H4 (cell line): Measurements from ENCODE around the gene GABARAP. TPM values are rescaled to one million over a fixed set of nuclear protein-coding genes. Genes with fewer than 3 reads are reported as not detected.
A peak's percentile ranks its signal among the peaks of the same experiment; 100 is the strongest.

Experiments
- DNase-seq: peaks from one replicate; pipeline ENCODE4 v3.0.0-alpha.2; 2015; ENCODE audit warnings: low spot score
- total RNA-seq: library from RNA; depleted of rRNA; stranded (reverse); fragments of >200 nt; shearing (Covaris generic); gene quantifications from 2 replicates; pipeline ENCODE4 v1.2.3, GENCODE V29; 2014; rRNA removed

The GABARAP gene
- 396 and 471 TPM in 2 replicates for total RNA-seq

DNA sequence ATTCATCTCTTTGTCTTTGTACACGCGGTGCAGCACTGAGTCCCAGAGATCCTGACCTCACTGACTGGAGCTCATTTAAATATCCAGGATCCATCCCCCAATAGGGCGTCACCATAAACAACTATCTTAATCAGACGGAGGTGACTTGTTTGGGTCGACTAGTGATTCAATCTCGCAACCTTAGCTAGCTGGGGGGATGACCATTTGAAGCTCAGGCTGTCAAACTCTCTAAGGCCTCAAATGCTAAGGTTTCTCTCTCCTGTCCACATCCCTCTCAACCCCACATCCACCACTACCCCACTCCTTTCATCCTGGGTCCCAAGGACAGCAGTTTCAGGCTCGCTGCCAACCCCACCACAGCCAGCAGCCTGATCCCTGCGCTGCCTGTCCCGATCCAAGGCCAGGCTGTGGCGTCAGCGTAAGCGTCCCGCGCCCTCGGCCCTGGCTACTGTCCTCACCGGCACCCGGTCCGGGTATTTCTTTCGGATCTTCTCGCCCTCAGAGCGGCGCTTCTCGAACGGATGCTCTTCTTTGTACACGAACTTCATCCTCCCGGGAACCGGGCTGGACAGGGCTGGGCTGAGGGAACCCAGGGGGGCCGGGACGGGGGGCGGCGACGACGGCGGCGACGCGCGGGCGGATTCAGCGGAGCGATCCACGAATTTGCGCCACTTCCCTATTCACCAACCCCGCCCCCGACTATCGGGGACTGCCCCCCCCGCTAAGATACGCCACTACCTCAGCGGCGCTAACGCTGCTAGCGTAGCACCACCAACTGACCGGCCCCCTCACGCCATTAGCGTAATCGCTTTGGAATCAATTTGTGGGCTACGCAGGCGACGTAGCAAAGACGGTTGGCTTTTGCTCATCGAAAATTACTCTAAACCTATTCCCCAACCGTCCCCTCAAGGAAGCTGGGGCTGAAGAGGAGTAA, at the start of gene GABARAP:
Gene GABARAP, minus strand, starts transcription at position 667 of the 934 bp plus-strand sequence. Its CDS starts 119 bp downstream, at position 548.
- DNase-seq: peak; percentile 82

DNA sequence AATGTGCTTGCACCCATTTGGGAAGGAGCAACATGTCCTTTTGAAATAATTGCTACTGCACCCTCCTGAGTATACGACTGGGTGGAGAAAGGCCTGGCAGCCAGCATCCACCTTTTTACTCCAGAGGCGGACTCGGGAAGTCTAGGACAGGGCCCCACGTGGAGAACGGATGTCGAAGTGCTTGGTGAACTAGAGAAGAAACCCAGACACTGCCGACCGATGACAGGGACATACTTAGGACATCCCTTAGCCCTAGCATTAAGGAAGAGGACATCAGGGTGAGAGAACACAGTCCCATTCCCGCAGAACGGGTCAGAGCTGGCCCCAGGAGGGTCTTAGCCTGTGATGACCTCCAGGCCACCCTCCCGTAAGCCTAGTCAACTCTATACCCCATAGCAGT, 48.4 kb upstream of the GABARAP start:
- no peak for DNase-seq

DNA sequence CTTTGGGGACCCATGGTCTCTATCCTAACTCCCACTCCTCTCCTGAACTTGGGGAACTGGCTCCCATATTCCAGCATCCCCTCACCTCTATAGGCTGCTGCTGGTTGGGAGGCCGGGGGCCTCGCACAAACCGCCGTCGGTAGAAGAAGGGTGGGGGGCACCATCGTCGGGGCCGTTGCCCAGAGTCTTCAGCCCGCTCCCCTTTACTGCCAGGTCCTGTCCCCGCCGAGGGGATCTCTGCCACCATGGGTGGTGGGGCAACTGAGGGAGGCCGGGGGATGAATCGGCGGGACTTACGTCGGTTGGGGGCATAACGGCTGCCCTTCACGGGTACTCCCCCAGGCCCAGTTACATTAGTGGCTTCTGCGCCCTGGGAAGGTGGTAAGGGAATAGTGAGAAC, 47.9 kb upstream of the GABARAP start:
- DNase-seq: no peak

DNA sequence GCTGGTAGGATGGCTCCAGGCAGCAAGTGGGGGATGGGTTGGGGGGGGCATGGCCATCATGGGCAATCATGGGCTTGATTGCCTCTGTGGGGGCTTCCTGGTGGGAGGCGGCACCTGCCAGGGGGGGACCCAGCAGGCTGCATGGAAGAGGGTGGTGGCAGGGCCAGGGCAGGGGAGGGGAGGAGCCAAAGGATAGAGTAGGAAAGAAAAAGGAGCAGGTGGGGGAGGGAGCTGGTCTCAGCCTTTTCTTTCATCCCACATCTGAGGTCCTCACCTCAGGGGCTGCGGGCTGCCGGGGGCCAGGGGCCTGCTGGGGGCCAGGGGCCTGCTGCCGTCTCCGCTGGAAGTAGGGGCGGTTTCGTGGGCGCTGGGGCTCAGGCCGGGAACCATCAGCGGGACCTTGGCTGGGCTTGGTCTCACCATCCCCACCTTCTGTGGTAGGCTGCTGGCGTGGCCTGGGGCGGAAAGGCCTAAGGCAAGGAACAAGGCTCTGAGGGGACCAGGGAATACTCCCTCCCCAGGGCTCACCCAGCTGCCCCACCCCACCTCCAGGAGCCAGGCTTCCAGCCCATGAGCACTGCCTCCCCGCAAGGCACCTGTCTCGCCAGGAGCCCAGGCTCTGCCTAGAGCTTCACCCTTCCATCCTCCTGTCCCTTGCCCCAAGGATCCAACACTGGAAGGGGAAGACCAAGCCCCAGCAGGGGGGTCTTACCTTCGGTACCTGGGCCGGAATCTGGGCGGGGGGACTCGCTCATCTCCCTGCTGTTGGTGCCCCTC, 47.2 kb upstream of the GABARAP start:
- no peak for DNase-seq

DNA sequence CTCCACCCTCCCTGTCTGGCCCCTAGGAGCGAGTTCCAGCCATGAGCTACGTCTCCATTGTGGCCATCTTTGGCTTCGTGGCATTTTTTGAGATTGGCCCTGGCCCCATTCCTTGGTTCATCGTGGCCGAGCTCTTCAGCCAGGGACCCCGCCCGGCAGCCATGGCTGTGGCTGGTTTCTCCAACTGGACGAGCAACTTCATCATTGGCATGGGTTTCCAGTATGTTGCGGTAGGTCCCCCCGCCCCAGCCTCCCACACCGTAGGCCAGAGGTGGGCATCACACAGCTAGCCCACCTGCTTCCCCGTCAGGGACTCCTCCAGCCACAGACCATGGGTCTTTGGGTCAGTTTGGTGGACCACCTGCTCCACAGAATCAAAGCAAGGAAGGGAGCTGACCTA, 43.4 kb upstream of the GABARAP start:
- DNase-seq: no peak

DNA sequence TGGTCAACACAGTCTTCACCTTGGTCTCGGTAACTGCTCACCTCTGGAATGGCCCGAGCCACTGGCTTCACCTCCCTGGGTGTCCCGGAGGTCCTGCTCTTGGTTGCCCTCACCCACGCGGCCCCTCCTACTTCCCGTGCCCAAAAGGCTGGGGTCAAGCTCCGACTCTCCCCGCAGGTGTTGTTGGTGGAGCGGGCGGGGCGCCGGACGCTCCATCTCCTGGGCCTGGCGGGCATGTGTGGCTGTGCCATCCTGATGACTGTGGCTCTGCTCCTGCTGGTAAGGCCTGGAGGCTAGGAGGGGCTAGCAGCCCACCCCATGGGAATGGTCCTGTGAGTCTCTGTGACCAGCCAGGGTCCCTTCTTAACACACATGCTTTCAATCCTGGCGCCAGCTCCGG, 42.7 kb upstream of the GABARAP start:
- DNase-seq: no peak

DNA sequence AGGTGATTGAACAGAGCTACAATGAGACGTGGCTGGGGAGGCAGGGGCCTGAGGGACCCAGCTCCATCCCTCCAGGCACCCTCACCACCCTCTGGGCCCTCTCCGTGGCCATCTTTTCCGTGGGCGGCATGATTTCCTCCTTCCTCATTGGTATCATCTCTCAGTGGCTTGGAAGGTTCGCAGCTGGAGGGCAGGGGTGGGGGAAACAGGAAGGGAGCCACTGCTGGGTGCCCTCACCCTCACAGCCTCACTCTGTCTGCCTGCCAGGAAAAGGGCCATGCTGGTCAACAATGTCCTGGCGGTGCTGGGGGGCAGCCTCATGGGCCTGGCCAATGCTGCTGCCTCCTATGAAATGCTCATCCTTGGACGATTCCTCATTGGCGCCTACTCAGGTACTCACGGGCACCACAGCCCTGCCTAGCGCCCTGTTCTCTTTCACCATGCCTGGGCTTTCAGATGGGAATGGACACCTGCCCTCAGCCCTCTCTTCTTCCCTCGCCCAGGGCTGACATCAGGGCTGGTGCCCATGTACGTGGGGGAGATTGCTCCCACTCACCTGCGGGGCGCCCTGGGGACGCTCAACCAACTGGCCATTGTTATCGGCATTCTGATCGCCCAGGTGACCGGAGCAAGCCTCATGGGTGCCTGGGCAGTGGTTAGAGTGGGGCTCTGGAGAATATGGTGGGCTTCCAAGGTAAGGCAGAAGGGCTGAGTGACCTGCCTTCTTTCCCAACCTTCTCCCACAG, 41.4 kb upstream of the GABARAP start:
- DNase-seq: no peak

DNA sequence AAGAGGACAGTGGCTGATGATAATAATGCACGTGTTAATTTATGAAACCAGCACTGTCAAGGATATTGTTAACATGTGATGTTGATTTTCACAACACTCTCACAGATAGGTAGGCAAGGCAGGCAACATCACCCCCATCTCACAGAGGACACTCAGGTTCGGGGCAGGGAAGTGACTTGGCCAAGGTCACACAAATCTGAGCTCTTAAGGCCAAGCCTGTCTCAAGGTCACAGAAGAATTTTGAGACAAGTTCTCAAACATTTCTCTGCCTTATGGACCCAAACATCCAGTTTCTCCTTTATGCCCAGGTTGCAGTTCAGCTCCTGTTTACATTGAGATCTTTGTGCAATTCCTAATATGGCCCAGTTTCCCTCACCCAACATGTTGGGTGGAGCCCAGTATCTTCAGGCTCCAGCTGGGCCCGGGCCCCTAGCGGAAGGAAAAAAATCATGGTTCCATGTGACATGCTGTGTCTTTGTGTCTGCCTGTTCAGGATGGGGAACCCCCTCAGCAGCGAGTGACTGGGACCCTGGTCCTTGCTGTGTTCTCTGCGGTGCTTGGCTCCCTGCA, 40.6 kb upstream of the GABARAP start:
- DNase-seq: no peak

DNA sequence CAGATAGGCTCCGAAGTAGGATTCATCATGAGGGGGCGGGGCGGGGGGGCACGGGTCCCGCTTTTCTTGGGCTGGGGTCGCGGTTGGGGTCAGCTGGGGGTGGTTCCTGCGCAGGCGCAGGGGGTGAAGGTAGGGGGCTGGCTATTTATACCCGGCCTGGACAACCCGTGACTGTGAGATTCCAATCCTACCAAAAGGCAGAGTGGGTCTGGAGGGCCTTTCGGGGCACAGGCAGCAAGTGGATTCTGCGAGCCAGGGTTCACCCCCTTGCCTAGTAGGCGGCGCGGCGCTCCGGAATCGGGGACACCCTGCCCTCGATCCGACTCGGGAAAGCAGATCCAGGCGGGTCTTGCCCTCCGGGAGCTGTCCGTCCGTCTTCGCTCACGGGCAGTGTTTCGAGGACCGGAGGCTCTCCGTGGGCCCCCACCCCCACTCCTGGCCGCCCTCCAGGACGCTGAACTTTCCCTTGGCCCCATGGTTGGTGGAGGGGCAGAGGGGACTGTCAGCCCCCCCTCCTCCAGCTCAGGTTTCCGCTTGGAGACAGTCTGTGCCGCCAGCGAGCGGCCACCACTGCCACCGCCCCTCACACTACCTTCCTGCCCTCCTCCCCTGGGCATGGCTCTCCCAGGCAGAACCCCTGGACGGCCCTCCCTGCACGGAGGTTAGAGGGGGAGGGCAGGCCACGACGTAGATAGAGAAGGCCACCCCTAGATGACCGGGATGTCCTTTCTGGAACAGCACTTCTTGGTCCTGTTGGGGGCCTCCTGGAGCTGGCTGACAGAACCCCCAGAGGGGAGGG, 39.9 kb upstream of the GABARAP start:
- DNase-seq: no peak

DNA sequence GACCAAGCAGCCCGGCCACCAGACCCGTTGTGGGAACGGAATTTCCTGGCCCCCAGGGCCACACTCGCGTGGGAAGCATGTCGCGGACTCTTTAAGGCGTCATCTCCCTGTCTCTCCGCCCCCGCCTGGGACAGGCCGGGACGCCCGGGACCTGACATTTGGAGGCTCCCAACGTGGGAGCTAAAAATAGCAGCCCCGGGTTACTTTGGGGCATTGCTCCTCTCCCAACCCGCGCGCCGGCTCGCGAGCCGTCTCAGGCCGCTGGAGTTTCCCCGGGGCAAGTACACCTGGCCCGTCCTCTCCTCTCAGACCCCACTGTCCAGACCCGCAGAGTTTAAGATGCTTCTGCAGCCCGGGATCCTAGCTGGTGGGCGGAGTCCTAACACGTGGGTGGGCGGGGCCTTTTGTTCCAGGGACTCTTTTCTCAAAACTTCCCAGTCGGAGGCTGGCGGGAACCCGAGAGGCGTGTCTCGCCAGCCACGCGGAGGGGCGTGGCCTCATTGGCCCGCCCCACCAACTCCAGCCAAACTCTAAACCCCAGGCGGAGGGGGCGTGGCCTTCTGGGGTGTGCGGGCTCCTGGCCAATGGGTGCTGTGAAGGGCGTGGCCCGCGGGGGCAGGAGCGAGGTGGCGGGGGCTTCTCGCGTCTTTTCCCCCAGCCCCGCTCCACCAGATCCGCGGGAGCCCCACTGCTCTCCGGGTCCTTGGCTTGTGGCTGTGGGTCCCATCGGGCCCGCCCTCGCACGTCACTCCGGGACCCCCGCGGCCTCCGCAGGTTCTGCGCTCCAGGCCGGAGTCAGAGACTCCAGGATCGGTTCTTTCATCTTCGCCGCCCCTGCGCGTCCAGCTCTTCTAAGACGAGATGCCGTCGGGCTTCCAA, 39.1 kb upstream of the GABARAP start, which contains the start of gene SLC2A4:
Gene SLC2A4, plus strand, starts transcription at position 645 of the 879 bp plus-strand sequence. Its CDS starts 217 bp downstream, at position 862.
- peak; percentile 73 for DNase-seq

DNA sequence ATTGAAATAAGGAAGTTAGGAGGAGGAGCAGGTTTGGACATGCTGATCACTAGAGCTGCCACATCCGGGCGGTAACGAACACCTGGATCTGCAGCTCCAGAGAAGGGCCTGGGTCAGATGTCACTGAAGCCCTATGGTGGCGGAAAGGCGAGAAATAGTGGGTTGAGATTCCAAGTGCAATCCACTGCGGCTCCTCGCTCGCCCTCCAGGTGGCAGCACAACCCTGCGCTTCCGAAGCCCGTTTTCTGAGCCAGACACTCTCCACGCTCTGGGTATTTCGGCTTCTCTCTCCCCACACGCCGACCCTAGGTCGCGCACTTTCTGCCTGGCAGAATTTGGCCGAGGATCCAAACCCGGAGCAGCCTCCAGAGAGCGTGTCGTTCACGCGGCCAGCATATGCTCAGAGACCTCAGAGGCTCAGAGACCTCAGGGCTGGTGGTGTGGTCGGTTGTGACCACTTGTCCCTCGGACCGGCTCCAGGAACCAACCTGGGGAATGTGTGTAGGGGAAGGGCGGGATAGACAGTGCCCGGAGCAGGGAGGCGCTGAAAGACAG, 38.3 kb upstream of the GABARAP start:
- DNase-seq: peak; percentile 64

DNA sequence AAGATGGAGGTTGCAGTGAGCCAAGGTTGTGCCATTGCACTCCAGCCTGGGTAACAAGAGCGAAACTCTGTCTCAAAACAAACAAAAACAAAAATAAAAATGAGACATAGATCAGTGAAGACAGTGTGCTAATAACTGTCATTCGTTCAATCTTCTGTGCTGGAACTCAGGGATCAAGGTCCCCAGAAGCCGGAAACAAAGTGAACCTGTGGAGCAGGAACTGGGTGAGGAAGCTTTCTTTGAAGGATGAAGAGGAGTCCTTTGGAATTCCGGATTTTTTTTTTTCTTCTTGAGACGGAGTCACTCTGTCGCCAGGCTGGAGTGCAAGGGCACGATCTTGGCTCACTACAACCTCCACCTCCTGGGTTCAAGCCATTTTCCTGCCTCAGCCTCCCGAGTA, 37.2 kb upstream of the GABARAP start:
- DNase-seq: no peak

DNA sequence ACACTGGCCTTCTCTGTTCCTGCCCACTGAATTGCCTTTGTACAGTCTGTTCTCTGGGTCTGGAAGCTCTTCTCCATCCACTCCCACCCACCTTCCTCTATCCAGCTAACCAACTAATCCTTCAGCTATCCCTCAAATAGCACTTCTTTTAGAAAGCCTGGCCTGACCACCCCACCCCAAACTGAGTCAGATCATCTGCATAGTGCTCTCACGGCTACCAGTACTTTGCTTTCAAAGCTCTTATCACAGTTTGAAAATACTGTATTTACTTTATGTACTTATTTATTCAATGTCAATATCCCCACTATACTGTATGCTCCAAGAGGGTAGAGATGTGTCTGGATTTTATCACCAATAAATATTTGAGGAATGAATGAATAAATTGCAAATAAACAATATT, 24.5 kb upstream of the GABARAP start:
- DNase-seq: no peak

DNA sequence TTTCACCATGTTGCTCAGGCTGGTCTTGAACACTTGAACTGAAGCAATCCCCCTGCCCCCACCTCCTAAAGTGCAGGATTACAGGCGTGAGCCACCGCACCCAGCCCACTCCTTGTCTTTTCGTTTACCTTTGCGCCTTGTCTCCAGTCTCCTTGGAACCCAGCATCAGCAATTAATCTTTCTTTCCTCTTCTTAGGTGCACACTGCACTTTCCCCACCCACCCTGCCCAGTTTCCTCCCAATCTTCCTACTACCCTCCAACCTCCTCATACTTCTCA, 21.5 kb upstream of the GABARAP start:
- no peak for DNase-seq

DNA sequence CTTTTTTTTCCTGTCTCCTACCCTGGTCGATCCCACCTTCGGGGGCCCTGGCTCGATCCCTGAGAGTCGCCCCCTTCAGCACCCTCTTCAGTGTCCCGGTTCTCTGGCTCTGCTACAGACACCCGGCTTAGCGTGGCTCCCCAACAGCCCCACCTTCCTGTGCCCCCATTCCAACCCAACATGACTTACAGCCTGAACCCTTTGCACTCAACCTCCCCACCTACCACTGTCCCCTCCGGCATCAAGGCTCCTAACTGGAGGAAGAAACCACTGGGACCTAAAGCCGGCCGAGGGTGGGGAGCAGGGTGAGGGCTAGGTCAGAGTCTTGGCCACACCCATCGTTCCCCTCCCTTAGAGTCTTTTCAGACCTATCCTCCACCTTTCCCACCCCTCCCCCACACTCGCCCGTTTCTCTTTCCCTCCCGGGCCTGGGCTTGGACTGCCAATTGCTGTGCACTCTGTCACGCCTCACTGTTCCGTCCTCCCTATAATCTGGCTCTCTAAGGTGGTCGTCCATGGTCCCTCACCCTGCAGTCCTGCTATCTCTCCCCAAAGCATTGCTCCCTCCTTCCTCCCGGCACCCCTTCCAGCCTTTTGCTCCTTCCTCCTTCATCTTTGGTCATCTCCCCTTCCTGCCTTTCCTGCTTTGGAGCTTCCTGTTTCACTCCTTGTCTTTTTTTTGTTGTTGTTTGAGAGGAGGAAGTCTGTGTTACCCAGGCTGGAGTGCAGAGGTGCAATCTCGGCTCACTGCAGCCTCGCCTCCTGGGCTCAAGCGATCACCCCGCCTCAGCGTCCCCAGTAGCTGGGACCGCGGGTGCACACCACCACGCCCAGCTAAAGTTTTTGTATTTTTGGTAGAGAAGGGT, 20.9 kb upstream of the GABARAP start:
- DNase-seq: no peak

DNA sequence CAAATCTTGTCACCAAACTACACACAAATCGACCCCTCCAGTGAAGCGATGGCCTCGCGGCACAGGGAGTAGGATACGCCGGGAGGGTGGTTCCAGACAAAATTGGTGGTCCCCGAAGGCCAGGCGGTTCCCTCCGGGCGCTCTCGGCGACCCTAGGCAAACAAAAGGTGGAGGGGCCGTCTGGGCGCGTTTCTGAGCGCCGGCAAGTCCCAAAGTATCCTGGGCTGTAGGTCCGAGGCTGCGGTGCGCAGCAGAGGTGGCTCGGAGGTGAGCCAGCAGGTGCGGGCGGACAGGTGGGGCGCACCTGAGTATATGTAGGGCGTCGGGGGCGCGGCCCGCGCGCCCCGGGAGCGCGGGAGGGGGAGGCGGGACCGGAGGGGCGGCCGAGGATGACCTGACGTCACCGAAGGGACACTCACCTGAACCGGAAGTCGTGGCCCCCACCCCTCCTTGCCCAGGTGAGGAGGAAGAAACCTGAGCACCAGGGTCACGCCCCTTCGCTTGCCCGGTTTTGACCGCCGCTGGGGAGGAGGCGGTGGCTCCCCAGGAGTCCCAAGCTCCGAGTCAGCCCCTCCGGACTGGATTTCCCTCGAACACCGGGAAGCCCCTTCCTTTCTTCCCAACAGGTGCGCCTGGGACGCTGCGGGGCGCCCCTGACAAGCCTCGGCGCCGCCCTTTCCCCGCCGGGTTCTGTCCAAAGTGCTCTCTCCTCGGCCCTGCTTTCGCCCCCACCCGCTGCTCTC, 20.1 kb upstream of the GABARAP start, which contains the start of gene CLDN7:
Gene CLDN7, minus strand, starts transcription at position 287 of the 743 bp plus-strand sequence. CDS start 435 bp downstream, outside the sequence.
- DNase-seq: no peak

DNA sequence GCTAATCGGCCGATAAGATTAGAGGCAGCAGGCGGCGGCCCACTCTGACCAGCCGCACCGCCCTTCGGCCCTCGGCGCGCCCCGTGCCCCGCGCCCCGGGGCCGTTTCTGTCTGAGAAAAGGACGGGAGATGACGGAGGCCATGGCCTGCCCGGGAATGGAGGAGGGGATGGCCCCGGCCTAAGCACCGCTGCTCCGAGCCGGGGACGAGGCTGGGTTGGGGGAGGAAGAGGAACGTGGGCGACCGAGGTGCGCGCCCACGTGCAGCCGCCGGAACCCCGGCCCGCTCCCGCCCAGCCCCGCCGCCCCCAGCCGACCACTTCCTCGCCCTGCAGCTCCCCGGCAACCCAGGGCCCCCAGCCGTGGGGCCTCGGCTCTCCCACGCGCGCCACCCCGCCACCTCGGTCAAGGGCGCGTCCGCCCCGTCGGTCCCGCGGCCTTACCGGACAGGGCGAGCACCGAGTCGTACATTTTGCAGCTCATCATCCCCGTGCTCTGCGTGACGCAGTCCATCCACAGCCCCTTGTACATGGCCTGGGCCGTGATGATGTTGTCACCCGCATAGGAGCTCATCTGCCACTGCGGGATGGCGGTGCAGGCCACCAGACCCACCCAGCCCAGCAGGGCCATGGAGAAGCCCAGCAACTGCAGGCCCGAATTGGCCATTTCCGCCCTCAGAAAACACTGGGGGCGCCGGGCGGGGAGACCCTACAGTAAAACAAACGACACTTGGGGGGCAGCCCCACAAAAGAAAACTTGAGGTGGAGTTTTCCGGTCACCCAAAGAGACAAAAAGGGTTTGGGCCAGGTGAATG, 19.3 kb upstream of the GABARAP start:
- no peak for DNase-seq
